GM10266 (cell line): ENCODE results near the gene GNA12.
"Not testable (repeated sequence)": the region's sequence is repeated elsewhere in the genome, so short reads cannot be mapped to it uniquely, and the experiment has no call there.

Experiments used
- DNase-seq: peaks from one replicate; pipeline ENCODE4 v3.0.0; 2012; ENCODE audit errors: extremely low spot score
- TF ChIP-seq, protein P1 (sequence below): IDR thresholded peaks from 2 replicates; pipeline ENCODE4 v1.5.1; 2012; ENCODE audit warnings: mild to moderate bottlenecking, low read depth; ENCODE audit not compliant: control insufficient read depth, insufficient read depth; ENCODE audit errors: missing control alignments

The GNA12 gene

DNA sequence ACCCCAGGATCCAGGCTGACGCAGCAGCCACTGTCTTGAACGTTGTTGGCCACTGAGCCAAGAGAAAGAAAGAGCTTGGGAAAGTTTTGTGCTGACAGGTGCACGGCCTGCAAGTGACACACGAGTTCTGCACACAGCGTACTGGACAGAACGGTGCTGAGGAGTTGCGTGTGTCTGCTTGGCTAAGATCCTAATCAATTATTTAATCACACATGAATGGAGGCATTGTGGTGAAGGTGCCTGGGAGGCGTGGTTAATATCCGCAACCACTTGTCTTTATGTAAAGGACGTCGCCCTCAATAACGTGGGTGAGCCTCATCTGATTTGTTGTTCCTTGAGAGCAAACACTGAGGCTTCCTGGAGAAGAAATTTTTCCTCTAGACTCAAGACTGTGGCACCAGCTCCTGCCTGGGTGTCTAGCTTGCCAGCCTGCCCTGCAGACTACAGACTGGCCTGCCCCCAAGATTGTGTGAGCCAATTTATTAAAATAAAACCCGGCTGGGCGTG lies 16.6 kb upstream of the GNA12 start:
- no peak for DNase-seq
- TF ChIP-seq, protein P1, sequence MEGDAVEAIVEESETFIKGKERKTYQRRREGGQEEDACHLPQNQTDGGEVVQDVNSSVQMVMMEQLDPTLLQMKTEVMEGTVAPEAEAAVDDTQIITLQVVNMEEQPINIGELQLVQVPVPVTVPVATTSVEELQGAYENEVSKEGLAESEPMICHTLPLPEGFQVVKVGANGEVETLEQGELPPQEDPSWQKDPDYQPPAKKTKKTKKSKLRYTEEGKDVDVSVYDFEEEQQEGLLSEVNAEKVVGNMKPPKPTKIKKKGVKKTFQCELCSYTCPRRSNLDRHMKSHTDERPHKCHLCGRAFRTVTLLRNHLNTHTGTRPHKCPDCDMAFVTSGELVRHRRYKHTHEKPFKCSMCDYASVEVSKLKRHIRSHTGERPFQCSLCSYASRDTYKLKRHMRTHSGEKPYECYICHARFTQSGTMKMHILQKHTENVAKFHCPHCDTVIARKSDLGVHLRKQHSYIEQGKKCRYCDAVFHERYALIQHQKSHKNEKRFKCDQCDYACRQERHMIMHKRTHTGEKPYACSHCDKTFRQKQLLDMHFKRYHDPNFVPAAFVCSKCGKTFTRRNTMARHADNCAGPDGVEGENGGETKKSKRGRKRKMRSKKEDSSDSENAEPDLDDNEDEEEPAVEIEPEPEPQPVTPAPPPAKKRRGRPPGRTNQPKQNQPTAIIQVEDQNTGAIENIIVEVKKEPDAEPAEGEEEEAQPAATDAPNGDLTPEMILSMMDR = no peak

DNA sequence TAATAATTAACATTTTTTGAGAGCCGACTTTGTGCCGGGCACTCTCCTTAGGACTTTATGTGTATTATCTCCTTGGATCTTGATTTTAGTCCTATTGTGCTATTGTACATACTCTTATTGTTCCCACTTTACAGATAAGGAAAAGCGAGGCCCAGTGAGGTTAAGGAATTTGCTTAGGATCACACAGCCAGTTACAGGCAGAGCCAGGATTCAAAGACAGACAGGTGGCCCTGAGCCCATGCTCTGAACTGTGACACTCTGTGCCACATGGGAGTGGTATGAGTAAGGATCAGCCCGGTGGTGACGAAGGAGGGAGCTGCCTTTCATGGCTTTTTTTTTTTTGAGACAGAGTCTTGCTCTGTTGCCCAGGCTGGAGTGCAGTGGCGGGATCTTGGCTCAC lies 15.8 kb upstream of the GNA12 start:
- DNase-seq = no peak
- TF ChIP-seq, protein P1 = no peak

DNA sequence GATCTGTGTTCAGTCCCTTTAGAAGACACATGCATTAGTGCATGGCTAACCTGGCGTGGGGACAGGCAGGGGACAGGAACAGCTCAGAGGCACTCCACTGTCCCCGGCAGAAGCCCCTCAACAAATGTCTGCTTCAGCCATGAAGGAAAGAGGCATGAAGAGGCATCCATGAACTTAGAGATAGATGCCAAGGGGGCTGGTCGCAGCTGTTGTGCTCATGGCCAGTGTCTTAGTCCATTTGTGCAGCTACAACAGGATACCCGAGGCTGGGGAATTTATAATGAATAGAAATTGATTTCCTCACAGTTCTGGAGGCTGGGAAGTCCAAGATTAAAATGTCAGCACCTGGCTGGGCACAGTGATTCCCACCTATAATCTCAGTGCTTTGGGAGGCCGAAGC lies 14.5 kb upstream of the GNA12 start:
- TF ChIP-seq, protein P1 = no peak
- DNase-seq = no peak

DNA sequence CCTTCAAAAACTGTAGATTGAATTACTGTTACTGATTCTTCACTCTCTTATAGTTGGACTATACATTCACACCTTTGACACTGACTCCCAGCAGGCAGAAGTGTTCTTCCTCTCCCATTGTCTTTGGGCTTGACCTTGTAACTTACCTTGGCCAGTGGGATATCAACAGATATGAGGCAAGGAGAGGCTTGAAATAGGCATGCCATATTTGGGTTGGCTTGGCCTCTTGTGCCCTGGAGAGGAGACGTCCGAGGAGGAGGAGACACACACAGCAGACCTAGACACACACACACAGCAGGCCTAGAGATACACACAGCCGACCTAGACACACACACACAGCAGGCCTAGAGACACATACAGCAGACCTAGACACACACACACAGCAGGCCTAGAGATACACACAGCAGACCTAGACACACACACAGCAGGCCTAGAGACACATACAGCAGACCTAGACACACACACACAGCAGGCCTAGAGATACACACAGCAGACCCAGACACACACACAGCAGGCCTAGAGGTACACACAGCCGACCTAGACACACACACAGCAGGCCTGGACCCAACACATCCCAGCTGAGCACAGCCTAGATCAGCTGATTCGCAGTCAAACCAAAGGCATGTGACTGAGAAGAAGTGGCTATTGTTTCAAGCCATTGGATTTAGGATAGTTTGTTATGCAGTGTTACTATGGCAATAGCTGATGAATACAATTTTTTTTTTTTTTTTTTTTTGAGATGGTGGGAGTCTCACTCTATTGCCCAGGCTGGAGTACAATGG lies 12.5 kb upstream of the GNA12 start:
- TF ChIP-seq, protein P1 = no peak
- DNase-seq = no peak

DNA sequence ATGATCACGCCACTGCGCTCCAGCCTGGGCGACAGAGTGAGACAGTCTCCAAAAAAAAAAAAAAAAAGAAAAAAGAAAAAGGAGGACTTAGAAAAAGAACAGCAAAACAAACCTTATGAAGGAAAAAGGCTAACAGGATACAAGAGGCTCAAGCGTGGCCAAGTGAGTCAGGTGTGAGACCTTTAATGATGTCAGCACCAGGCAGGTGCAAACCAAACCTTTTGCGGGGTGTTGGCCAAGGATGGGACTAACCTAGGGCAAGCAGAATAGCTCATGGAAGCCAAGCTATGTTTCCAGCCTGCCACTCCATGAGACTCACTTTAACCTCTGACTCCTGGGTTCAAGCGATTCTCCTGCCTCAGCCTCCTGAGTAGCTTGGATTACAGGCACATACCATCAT lies 11.3 kb upstream of the GNA12 start:
- TF ChIP-seq, protein P1 = no peak
- DNase-seq = no peak

DNA sequence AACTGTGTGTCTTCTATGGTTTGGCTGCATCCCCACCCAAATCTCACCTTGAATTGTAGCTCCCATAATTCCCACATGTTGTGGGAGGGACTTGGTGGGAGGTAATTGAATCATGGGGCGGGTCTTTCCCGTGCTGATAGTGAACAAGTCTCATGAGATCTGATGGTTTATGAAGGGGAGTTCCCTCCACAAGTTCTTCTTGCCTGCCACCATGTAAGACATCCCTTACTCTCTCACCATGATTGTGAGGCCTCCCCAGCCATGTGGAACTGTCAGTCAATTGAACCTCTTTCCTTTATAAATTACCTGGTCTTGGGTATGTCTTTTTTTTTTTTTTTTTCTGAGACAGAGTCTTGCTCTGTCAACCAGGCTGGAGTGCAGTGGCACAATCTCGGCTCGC lies 9.4 kb upstream of the GNA12 start:
- DNase-seq = not testable (repeated sequence)

DNA sequence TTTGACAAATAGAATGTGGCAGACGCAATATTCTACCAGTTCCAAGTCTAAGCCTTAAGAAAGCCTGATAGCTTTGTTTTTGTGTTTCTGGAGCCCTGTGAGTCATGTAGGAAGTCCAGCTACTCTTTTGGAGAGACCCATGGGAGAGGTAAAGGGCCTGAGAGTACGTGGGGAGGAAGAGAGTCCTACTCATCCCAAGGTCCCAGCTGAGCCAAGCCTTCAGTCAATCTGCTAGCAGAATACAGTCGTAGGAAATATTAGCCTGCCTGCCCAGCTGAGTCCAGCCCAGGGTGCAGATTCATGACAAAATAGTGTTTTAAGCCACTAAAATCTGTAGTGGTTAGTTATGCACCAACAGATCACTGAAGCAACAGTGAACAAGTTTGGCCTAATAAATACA lies 9.0 kb upstream of the GNA12 start:
- TF ChIP-seq, protein P1 = no peak
- no peak for DNase-seq
